ENCODE measurements around the gene CRISP2. TPM values are rescaled to one million over a fixed set of nuclear protein-coding genes. Genes with fewer than 3 reads are reported as not detected.

CRISP2 gene
- total and polyA plus RNA-seq, 2 of the 13 experiments (the other 11 are each of a cell fraction or from before 2014, with no cell fraction given), result not detected

- no peak for TF ChIP-seq ZNF407 (CRISPR knock-in tag; IDR thresholded peaks at IDR 0.05; ENCODE audit: not compliant biosample characterization)
- no peak for TF ChIP-seq ZEB1 (IDR thresholded peaks at IDR 0.05; ENCODE audit: insufficient replicate concordance, low read depth)
- no peak for TF ChIP-seq GABPA (IDR thresholded peaks at IDR 0.05; ENCODE audit: low read depth, low read length)
- no peak for TF ChIP-seq GABPA (CRISPR knock-in tag; IDR thresholded peaks at IDR 0.05; ENCODE audit: low read depth)
- TF ChIP-seq ZNF101 (CRISPR knock-in tag; IDR thresholded peaks at IDR 0.05; ENCODE audit: borderline replicate concordance, low read depth), result no peak
- no peak for TF ChIP-seq YY1 (IDR thresholded peaks at IDR 0.05; ENCODE audit: insufficient read depth, insufficient replicate concordance, low read depth, low read length)
- no peak for TF ChIP-seq ZBTB34 (CRISPR knock-in tag; IDR thresholded peaks at IDR 0.05)
- no peak for TF ChIP-seq ZBTB39 (CRISPR knock-in tag; IDR thresholded peaks at IDR 0.05)
- no peak for TF ChIP-seq ZFP1 (CRISPR knock-in tag; IDR thresholded peaks at IDR 0.05)
- TF ChIP-seq ARNTL (CRISPR knock-in tag; IDR thresholded peaks at IDR 0.05), result no peak
Measured at GRCh38 chr6:49730251-49730650, 16.9 kb upstream of the CRISP2 start (continued).
